GM12878 (cell line): ENCODE results near the gene CAPS. TPM values are rescaled to one million over a fixed set of nuclear protein-coding genes. Genes with fewer than 3 reads are reported as not detected.
A peak's percentile ranks its signal among the peaks of the same experiment; 100 is the strongest.

Experiments used
- ATAC-seq: fragments of 200-7000 bp; cut with Tn5 transposase; 3 replicates; pipeline ENCODE4 v1.9.1; 2020; ENCODE audit warnings: mild to moderate bottlenecking, moderate library complexity
- BruUV-seq: library from RNA; stranded (reverse); fragments of 400-500 nt; replicated peaks from 2 replicates; lab custom pipeline; 2021; lab: Mats Ljungman, UMichigan
- CTCF ChIA-PET: fragments of 300-600 bp; sonication (Branson Sonifier 250); formaldehyde crosslinking; extraction: SDS; loops from one replicate; lab custom pipeline; 2021; ENCODE audit warnings: inconsistent platforms; lab: Yijun Ruan, JAX
- POLR2A ChIA-PET: fragments of 350-600 bp; formaldehyde crosslinking; extraction: SDS; loops from one replicate; lab custom pipeline; 2021; ENCODE audit warnings: inconsistent platforms; lab: Charles Lee
- RAD21 ChIA-PET: fragments of 300-600 bp; sonication (Branson Sonifier 250); formaldehyde crosslinking; loops from one replicate; lab custom pipeline; 2023; ENCODE audit warnings: antibody characterized with exemption; ENCODE audit not compliant: unreplicated experiment; lab: Charles Lee
- SMC1A ChIA-PET: fragments of 300-600 bp; sonication (Branson Sonifier 250); formaldehyde crosslinking; loops from one replicate; lab custom pipeline; 2023; ENCODE audit not compliant: unreplicated experiment, uncharacterized antibody; lab: Charles Lee
- DNase-seq: peaks from one replicate; pipeline ENCODE4 v3.0.0-alpha.2; 2011; ENCODE audit warnings: low read depth, low spot score
- FAIRE-seq: peaks from 3 replicates; lab custom pipeline; 2011; peaks lifted over from hg19 to GRCh38; lab: Jason Lieb, UNC
- H2AFZ ChIP-seq: 2 replicates; pipeline ENCODE4 v1.6.0; 2011; ENCODE audit warnings: low read depth, low read length, control low read depth; ENCODE audit not compliant: control insufficient read depth
- H3K27ac ChIP-seq: 2 replicates; pipeline ENCODE4 v1.5.1; 2011; ENCODE audit warnings: control low read depth; ENCODE audit not compliant: control insufficient read depth, insufficient read depth
- H3K27me3 ChIP-seq, 2 experiments: replicated peaks in 1 of 2; 2 replicates each; pipeline versions ENCODE4 v1.6.0 to v1.6.1; 2011; ENCODE audit warnings: low read length in 1 of 2; ENCODE audit not compliant: control insufficient read depth in 2 of 2, insufficient read depth in 2 of 2
- H3K36me3 ChIP-seq, 2 experiments: 2 replicates each; pipeline ENCODE4 v1.5.1; 2011; ENCODE audit warnings: low read length in 1 of 2; ENCODE audit not compliant: control insufficient read depth in 2 of 2, insufficient read depth in 2 of 2
- H3K4me1 ChIP-seq: 2 replicates; pipeline ENCODE4 v1.6.1; 2011; ENCODE audit warnings: mild to moderate bottlenecking, low read length, moderate library complexity, mixed read lengths; ENCODE audit not compliant: control insufficient read depth, insufficient read depth
- H3K4me2 ChIP-seq: 2 replicates; pipeline ENCODE4 v1.6.0; 2011; ENCODE audit warnings: control low read depth; ENCODE audit not compliant: control insufficient read depth, insufficient read depth
- H3K4me3 ChIP-seq: fragments of 200-600 bp; sonication (generic); 2 replicates; pipeline ENCODE4 v1.5.1; 2016
- H3K79me2 ChIP-seq: 2 replicates; pipeline ENCODE4 v1.6.0; 2011; ENCODE audit warnings: low read length; ENCODE audit not compliant: control insufficient read depth, insufficient read depth
- H3K9ac ChIP-seq: 2 replicates; pipeline ENCODE4 v1.8.0; 2011; ENCODE audit warnings: low read length, control low read depth, mixed read lengths; ENCODE audit not compliant: control insufficient read depth, insufficient read depth
- H3K9me3 ChIP-seq: replicated peaks from 3 replicates; pipeline ENCODE4 v1.5.1; 2011; ENCODE audit warnings: mild to moderate bottlenecking, low read length; ENCODE audit not compliant: control insufficient read depth, insufficient read depth
- H4K20me1 ChIP-seq: 2 replicates; pipeline ENCODE4 v1.6.0; 2011; ENCODE audit not compliant: control insufficient read depth, insufficient read depth
- POLR2A ChIP-seq: IDR thresholded peaks from 2 replicates; pipeline ENCODE4 v1.6.1; 2011; ENCODE audit warnings: low read depth, mild to moderate bottlenecking, low read length
- SMAD1 ChIP-seq: fragments of 450-650 bp; IDR thresholded peaks from 2 replicates; pipeline ENCODE4 v1.6.1; 2018; ENCODE audit warnings: mild to moderate bottlenecking, low read depth; ENCODE audit not compliant: partially characterized antibody
- ZNF24 ChIP-seq: fragments of 450-650 bp; IDR thresholded peaks from 2 replicates; pipeline ENCODE4 v1.6.1; 2017; ENCODE audit warnings: antibody characterized with exemption, mild to moderate bottlenecking
- ZSCAN29 ChIP-seq: fragments of 450-650 bp; IDR thresholded peaks from 2 replicates; pipeline ENCODE4 v1.6.1; 2017; ENCODE audit warnings: mild to moderate bottlenecking, moderate library complexity
- WGBS: methylation state at CpG from one replicate; pipeline ENCODE4 v1.1.6; 2016; ENCODE audit warnings: low lambda C conversion rate; ENCODE audit not compliant: insufficient replicate concordance, insufficient coverage; ENCODE audit errors: missing lambda C conversion rate; 5-methylcytosine and 5-hydroxymethylcytosine counted together
- in situ Hi-C: fragments of 300-500 bp; cut with MboI; formaldehyde crosslinking; loops from 9 replicates; pipeline ENCODE4 v1.14.3; 2018; ENCODE audit warnings: mixed read lengths
- intact Hi-C: fragments of 100-400 bp; cut with micrococcal nuclease; formaldehyde crosslinking; loops from one replicate; pipeline ENCODE4 v1.14.2; 2022; ENCODE audit not compliant: unreplicated experiment
- polyA plus RNA-seq, 11 experiments: library from polyadenylated mRNA; depleted of rRNA in 4 of 11; unstranded in 6 of 11; stranded (reverse) in 5 of 11; fragments of >200 nt; fragmentation: Nextera tagmentation in 4 of 11; fragmentation: Illumina TruSeq in 1 of 11; extraction: Ambion mirVana in 4 of 11; extraction: Trizol in 1 of 11; gene quantifications; 1 replicate in 1 of 11; 2 replicates in 10 of 11; pipeline versions ENCODE4 v1.2.1 to v1.2.3, GENCODE V29; 2011 to 2016; ENCODE audit warnings: inconsistent platforms in 2 of 11, missing spikeins in 2 of 11, low read depth in 1 of 11
- total RNA-seq, 4 experiments: library from RNA; depleted of rRNA in 3 of 4; stranded (reverse); fragments of >200 nt in 3 of 4; fragmentation: Illumina TruSeq in 1 of 4; extraction: Trizol in 1 of 4; gene quantifications; 2 replicates each; pipeline versions ENCODE4 v1.2.1 to v1.2.3, GENCODE V29; 2013 to 2021
- TF ChIP-seq, protein P1 (sequence below): fragments of 450-650 bp; formaldehyde crosslinking; IDR thresholded peaks from 2 replicates; pipeline ENCODE4 v1.4.0; 2022; ENCODE audit warnings: mild to moderate bottlenecking, moderate library complexity

Gene CAPS
- total and polyA plus RNA-seq, 10 of the 15 experiments (the other 5 are each of a cell fraction or from before 2014, with no cell fraction given), result 0.09 to 6.9 (median 2.9) TPM

DNA sequence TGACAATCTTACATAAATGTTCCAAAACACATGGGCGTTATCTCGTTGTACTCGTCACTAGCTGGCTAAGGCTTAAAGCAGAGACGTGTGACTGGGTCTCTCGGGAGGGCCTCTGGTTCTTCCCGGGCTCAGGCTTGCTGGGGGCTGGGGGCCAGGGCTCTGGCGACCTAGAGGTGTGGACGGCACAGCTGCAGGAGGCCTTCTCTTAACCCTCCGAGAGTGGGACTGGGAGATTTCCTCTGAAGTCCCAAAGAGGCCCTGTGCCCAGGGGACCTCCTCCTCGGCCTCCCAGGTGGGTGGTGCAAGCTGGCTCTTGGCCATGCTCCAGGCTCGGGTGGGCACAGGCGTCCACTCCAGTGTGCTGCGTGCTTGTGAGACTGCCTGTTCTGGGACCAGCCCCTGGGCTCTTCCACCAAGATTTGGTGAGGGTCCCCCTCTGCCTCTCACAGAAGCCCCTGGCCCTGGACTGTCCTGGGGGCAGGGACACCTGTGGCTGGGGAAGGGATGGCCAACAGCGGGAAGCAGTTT lies 2.2 kb downstream of the CAPS start:
- ChIA-PET SMC1A (no interaction called here), RAD21 (no interaction called here), CTCF (no interaction called here), POLR2A (no interaction called here)
- Histone ChIP-seq H3K9me3 (no peaks in the 10 kb centered on the region), H2AFZ (no peak overlapping the region), H3K4me1 (no peaks in the 10 kb centered on the region), H3K27ac (no peak overlapping the region), H3K36me3 (peaks cover 3 to 31% of the 10 kb centered on the region in 2 experiments; a peak in 3 of 4 replicates), H3K9ac (no peak overlapping the region), H3K27me3 (no peaks in the 10 kb centered on the region), H4K20me1 (no peaks in the 10 kb centered on the region), H3K4me2 (no peak overlapping the region), H3K79me2 (no peaks in the 10 kb centered on the region), H3K4me3 (no peak overlapping the region)
- TF ChIP-seq ZSCAN29 (no peak), POLR2A (peak; percentile 55)
- intact Hi-C loops, result no loop called here
- ATAC-seq (no peak), DNase-seq (no peak), FAIRE-seq (no peak)
- BruUV-seq, result TSS peak; percentile 55
- in situ Hi-C loops, result no loop called here
- WGBS, result 73% methylated on average over 14 of the region's 14 CpGs

DNA sequence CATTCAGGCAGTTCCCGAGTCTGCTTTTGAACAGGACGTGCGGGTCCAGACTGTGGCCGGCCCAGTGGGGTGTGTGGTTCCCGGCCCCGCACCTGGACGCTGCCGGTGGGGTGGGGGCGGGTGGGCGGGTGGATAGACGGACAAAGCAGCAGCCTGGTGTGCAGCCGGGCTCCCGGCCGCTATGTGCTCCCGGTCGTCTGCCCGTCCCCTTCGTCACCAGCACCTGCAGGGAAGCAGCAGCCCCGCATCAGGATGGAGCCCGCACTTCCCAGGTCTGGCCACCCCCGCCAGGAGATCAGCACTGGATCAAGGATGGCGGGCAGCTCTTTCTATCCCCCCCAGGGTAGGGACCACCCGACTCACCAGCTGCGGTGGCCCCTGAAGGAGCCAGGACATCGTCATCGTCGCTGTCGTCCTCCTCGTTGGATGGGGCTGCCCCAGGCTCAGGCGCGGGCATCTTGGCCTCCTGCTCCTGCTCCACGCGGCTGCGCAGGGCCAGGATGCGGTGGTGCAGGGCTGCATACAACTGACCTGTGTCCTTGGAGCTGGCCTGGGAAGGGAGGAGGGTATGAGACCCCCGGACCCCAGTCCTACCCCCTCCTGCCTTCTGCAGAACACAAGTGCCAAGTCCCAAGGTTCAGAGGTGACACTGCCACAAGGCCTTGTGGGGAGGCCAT lies 3.5 kb downstream of the CAPS start:
- DNase-seq, result no peak
- no peaks in the 10 kb centered on the region for H3K79me2 ChIP-seq
- H3K4me2 ChIP-seq, result no peak overlapping the region
- no peak overlapping the region for H2AFZ ChIP-seq
- H3K9me3 ChIP-seq, result no peaks in the 10 kb centered on the region
- no peaks in the 10 kb centered on the region for H3K27me3 ChIP-seq
- SMC1A ChIA-PET, result interaction anchor here (0.6 kb wide), 1 partner anchor 11 kb away, joined by 3 read pairs; no protein-coding TSS in a partner anchor
- no peaks in the 10 kb centered on the region for H3K4me1 ChIP-seq
- POLR2A ChIA-PET, result no interaction called here
- H3K4me3 ChIP-seq, result no peak overlapping the region
- in situ Hi-C loops, result no loop called here
- no peak overlapping the region for H3K27ac ChIP-seq
- H3K9ac ChIP-seq, result no peak overlapping the region
- CTCF ChIA-PET, result no interaction called here
- no peaks in the 10 kb centered on the region for H4K20me1 ChIP-seq
- H3K36me3 ChIP-seq, result peaks cover 3 to 35% of the 10 kb centered on the region in 2 experiments; a peak in 3 of 4 replicates
- FAIRE-seq, result no peak
- ATAC-seq, result no peak
- TF ChIP-seq SMAD1 (no peak), ZNF24 (no peak)
- TF ChIP-seq, protein P1, sequence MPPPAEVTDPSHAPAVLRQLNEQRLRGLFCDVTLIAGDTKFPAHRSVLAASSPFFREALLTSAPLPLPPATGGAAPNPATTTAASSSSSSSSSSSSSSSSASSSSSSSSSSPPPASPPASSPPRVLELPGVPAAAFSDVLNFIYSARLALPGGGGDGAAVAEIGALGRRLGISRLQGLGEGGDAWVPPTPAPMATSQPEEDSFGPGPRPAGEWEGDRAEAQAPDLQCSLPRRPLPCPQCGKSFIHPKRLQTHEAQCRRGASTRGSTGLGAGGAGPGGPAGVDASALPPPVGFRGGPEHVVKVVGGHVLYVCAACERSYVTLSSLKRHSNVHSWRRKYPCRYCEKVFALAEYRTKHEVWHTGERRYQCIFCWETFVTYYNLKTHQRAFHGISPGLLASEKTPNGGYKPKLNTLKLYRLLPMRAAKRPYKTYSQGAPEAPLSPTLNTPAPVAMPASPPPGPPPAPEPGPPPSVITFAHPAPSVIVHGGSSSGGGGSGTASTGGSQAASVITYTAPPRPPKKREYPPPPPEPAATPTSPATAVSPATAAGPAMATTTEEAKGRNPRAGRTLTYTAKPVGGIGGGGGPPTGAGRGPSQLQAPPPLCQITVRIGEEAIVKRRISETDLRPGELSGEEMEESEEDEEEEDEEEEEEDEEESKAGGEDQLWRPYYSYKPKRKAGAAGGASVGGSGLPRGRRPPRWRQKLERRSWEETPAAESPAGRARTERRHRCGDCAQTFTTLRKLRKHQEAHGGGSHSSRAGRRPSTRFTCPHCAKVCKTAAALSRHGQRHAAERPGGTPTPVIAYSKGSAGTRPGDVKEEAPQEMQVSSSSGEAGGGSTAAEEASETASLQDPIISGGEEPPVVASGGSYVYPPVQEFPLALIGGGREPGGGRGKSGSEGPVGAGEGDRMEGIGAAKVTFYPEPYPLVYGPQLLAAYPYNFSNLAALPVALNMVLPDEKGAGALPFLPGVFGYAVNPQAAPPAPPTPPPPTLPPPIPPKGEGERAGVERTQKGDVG (CRISPR knock-in tag), result no peak
- no TSS peak for BruUV-seq
- RAD21 ChIA-PET, result interaction anchor here (0.5 kb wide), 1 partner anchor 1556 kb away, joined by 3 read pairs; no protein-coding TSS in a partner anchor
- WGBS, result 98% methylated on average over 28 of the region's 36 CpGs
- intact Hi-C loops, result no loop called here
